Measurements from ENCODE around the gene NF1.

GRCh38 chr17:31374503-31374902 is 279.7 kb downstream of the NF1 start:
- TF ChIP-seq MLX (CRISPR knock-in tag; IDR thresholded peaks at IDR 0.05) (no peak), ZNF232 (CRISPR knock-in tag; IDR thresholded peaks at IDR 0.05) (no peak), ETV6 (CRISPR knock-in tag; IDR thresholded peaks at IDR 0.05) (no peak), CTCF (IDR thresholded peaks at IDR 0.05) (no peak), TEAD4 (CRISPR knock-in tag; IDR thresholded peaks at IDR 0.05) (no peak)
